ENCODE results near the gene RPL13.
A peak's percentile ranks its signal among the peaks of the same experiment; 100 is the strongest.

DNA sequence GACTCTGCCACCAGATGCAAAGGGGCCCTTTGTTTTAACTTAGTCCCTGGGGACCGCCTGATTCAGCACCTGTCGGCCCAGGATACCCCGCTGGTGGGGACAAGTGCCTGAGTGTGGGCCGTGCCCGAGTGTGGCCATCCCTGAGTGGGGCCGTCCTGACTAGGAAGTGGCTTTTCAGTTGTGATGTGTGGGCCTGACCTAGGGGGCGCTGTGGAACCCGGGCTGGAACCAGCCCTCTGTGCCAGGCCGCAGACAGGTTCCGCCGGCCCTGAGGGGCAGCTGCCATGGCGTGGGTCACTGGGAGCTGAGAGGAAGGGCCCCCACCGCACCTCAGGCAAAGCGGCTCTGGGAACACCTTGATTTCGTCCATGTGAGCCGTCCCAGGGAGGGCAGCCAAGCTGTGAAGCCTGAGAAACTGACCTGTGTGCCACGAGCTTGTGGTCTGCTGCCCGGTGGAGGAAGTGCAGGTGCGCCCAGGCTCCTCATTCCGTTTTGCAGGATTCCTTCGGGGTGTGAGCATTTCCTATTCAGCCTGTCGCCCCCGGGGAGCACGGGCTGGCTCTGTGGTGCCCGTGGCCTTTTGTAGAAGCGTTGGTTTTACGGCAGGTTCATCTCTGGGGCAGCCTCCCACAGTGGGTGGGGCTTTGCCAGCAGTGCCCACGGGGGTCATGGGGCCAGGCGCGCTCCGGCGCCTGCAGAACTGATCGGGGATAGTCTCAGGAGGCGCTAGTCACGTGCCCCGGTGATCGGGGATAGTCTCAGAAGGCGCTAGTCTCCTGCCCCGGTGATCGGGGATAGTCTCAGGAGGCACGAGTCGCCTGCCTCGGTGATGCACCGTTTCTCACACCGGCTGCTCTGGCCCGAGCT lies 5.3 kb downstream of the RPL13 start:
- no peak for TF ChIP-seq RAD21 (conservative IDR thresholded peaks at IDR 0.05)
- TF ChIP-seq, protein P1, sequence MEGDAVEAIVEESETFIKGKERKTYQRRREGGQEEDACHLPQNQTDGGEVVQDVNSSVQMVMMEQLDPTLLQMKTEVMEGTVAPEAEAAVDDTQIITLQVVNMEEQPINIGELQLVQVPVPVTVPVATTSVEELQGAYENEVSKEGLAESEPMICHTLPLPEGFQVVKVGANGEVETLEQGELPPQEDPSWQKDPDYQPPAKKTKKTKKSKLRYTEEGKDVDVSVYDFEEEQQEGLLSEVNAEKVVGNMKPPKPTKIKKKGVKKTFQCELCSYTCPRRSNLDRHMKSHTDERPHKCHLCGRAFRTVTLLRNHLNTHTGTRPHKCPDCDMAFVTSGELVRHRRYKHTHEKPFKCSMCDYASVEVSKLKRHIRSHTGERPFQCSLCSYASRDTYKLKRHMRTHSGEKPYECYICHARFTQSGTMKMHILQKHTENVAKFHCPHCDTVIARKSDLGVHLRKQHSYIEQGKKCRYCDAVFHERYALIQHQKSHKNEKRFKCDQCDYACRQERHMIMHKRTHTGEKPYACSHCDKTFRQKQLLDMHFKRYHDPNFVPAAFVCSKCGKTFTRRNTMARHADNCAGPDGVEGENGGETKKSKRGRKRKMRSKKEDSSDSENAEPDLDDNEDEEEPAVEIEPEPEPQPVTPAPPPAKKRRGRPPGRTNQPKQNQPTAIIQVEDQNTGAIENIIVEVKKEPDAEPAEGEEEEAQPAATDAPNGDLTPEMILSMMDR (IDR thresholded peaks at IDR 0.05; ENCODE audit: poor library complexity, severe bottlenecking) = peak; percentile 58
- no peak for TF ChIP-seq MXI1 (conservative IDR thresholded peaks at IDR 0.05; ENCODE audit: poor library complexity, severe bottlenecking)
- TF ChIP-seq TAF1 (IDR thresholded peaks at IDR 0.05; ENCODE audit: low read depth) = no peak
- TF ChIP-seq EZH2 (IDR thresholded peaks at IDR 0.05; ENCODE audit: borderline replicate concordance, insufficient read depth, low read length, poor library complexity, severe bottlenecking) = no peak
- no peak for TF ChIP-seq POLR2AphosphoS5 (IDR thresholded peaks at IDR 0.05)
- no peak for TF ChIP-seq EP300 (conservative IDR thresholded peaks at IDR 0.05; ENCODE audit: poor library complexity, severe bottlenecking)
- TF ChIP-seq, protein P2, sequence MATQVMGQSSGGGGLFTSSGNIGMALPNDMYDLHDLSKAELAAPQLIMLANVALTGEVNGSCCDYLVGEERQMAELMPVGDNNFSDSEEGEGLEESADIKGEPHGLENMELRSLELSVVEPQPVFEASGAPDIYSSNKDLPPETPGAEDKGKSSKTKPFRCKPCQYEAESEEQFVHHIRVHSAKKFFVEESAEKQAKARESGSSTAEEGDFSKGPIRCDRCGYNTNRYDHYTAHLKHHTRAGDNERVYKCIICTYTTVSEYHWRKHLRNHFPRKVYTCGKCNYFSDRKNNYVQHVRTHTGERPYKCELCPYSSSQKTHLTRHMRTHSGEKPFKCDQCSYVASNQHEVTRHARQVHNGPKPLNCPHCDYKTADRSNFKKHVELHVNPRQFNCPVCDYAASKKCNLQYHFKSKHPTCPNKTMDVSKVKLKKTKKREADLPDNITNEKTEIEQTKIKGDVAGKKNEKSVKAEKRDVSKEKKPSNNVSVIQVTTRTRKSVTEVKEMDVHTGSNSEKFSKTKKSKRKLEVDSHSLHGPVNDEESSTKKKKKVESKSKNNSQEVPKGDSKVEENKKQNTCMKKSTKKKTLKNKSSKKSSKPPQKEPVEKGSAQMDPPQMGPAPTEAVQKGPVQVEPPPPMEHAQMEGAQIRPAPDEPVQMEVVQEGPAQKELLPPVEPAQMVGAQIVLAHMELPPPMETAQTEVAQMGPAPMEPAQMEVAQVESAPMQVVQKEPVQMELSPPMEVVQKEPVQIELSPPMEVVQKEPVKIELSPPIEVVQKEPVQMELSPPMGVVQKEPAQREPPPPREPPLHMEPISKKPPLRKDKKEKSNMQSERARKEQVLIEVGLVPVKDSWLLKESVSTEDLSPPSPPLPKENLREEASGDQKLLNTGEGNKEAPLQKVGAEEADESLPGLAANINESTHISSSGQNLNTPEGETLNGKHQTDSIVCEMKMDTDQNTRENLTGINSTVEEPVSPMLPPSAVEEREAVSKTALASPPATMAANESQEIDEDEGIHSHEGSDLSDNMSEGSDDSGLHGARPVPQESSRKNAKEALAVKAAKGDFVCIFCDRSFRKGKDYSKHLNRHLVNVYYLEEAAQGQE (IDR thresholded peaks at IDR 0.05; ENCODE audit: borderline replicate concordance) = no peak
- no peak for TF ChIP-seq SMC3 (conservative IDR thresholded peaks at IDR 0.05; ENCODE audit: poor library complexity)

Data from neural cell (in vitro differentiated cells).